Vagina (tissue), 2 donors: ENCODE measurements around the gene INSC. TPM values are rescaled to one million over a fixed set of nuclear protein-coding genes. Genes with fewer than 3 reads are reported as not detected.

Experiments used
- DNase-seq, 2 donors: peaks; one replicate each; pipeline ENCODE4 v3.0.0-alpha.2; 2017; ENCODE audit errors: extremely low spot score in 2 of 2
- H3K27ac ChIP-seq: fragments of 200-600 bp; sonication (generic); one replicate; pipeline ENCODE4 v1.5.1; 2019
- H3K27me3 ChIP-seq: fragments of 200-600 bp; sonication (generic); one replicate; pipeline ENCODE4 v1.5.1; 2019
- H3K36me3 ChIP-seq, 2 donors: fragments of 200-600 bp; sonication (generic); one replicate each; pipeline ENCODE4 v1.5.1; 2017 to 2019
- H3K4me1 ChIP-seq: fragments of 200-600 bp; sonication (generic); one replicate; pipeline ENCODE4 v1.5.1; 2019
- H3K4me3 ChIP-seq, 2 donors: fragments of 200-600 bp; sonication (generic); 1 replicate in 1 of 2; 2 replicates in 1 of 2; pipeline ENCODE4 v1.5.1; 2016 to 2019
- H3K9me3 ChIP-seq: fragments of 200-600 bp; sonication (generic); one replicate; pipeline ENCODE4 v1.5.1; 2019
- CTCF ChIP-seq, 3 experiments: fragments of 450-650 bp in 2 of 3; fragments of 200-600 bp in 1 of 3; sonication (generic) in 1 of 3; IDR thresholded peaks; one replicate each; pipeline ENCODE4 v1.5.1; 2017 to 2019; ENCODE audit warnings: antibody characterized with exemption in 3 of 3, mild to moderate bottlenecking in 2 of 3, moderate library complexity in 2 of 3
- POLR2A ChIP-seq, 2 donors: fragments of 450-650 bp; IDR thresholded peaks; one replicate each; pipeline ENCODE4 v1.6.1; 2017; ENCODE audit warnings: antibody characterized with exemption in 2 of 2, mild to moderate bottlenecking in 2 of 2, moderate library complexity in 2 of 2
- POLR2AphosphoS5 ChIP-seq, 2 donors: sonication (generic); formaldehyde crosslinking; IDR thresholded peaks; one replicate each; pipeline ENCODE4 v1.9.0; 2017; ENCODE audit warnings: antibody characterized with exemption in 2 of 2, mild to moderate bottlenecking in 2 of 2, low read depth in 1 of 2; ENCODE audit not compliant: insufficient read depth in 1 of 2
- intact Hi-C: fragments of 100-400 bp; cut with DNase I; formaldehyde crosslinking; loops from one replicate; pipeline ENCODE4 v1.15.1; 2023
- total RNA-seq: library from RNA; depleted of rRNA; stranded (reverse); fragments of >200 nt; gene quantifications from one replicate; pipeline ENCODE4 v1.2.3, GENCODE V29; 2016

The INSC gene
- total RNA-seq, 1 donor from 2014 or later = 3.2 TPM

- peaks cover 5% of the 10 kb centered on the region for H3K9me3 ChIP-seq
- H3K27ac ChIP-seq = no peak overlapping the region
- DNase-seq = no peak
- no peaks in the 10 kb centered on the region for H3K27me3 ChIP-seq
- H3K36me3 ChIP-seq = no peaks in the 10 kb centered on the region
- TF ChIP-seq POLR2AphosphoS5 (IDR thresholded peaks at IDR 0.05; ENCODE audit: insufficient read depth in 1 of 2, low read depth in 1 of 2) (no peak), POLR2A (IDR thresholded peaks at IDR 0.05) (no peak)
- H3K4me3 ChIP-seq = no peak overlapping the region
- intact Hi-C loops = no loop called here
- H3K4me1 ChIP-seq = no peaks in the 10 kb centered on the region
Observed at GRCh38 chr11:15268598-15268997, 153.9 kb downstream of the INSC start.

DNA sequence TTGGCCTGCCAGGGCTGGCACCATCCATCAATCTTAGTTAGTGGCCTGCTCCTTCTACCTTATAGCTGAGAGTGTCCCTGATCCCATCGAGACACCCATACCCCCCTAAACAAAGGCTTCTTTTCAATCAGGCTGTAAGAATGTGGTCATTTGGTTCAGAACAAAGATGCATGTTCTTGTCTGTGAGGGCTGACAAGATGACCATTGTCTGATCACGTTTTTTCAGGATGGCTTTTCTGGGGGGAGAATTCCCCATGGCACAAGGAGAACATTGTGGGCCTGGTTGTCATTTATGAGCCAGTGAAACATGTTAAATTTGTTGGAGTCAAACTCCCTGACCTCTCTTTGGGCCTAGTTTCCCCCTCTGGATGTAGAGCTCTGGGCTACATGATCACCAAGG lies 160.4 kb downstream of the INSC start:
- no peaks in the 10 kb centered on the region for H3K27me3 ChIP-seq
- H3K9me3 ChIP-seq = no peaks in the 10 kb centered on the region
- intact Hi-C loops = no loop called here
- no peak for TF ChIP-seq POLR2AphosphoS5 (IDR thresholded peaks at IDR 0.05; ENCODE audit: insufficient read depth in 1 of 2, low read depth in 1 of 2)
- no peak for TF ChIP-seq CTCF (IDR thresholded peaks at IDR 0.05)
- TF ChIP-seq POLR2A (IDR thresholded peaks at IDR 0.05) = no peak
- H3K4me3 ChIP-seq = no peak overlapping the region
- H3K4me1 ChIP-seq = no peaks in the 10 kb centered on the region
- no peak for DNase-seq
- no peak overlapping the region for H3K27ac ChIP-seq
- H3K36me3 ChIP-seq = no peaks in the 10 kb centered on the region

DNA sequence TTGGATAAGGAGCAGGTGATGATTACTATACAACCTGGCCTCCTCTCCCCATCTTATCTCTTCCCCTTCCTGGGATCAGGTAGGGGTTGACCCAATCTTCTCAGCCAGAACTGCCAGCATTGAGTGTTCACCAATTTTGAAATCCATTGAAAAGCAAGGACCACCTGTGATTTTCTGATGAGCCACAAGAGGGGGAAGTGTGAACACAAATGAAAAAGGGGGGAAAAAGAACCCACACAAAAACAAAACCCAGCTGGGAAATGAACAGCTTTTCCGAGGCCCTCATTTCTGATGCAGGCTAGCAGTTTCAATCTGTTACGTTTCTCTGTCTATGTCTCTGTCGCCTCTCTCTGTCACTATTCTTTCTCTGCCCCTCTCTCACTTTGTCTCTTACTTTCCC lies 161.9 kb downstream of the INSC start:
- Histone ChIP-seq H3K36me3 (no peaks in the 10 kb centered on the region), H3K27ac (no peak overlapping the region), H3K4me3 (no peak overlapping the region), H3K27me3 (no peaks in the 10 kb centered on the region), H3K9me3 (no peaks in the 10 kb centered on the region), H3K4me1 (no peaks in the 10 kb centered on the region)
- DNase-seq = no peak
- intact Hi-C loops = no loop called here
- TF ChIP-seq POLR2A (IDR thresholded peaks at IDR 0.05) = no peak
- no peak for TF ChIP-seq POLR2AphosphoS5 (IDR thresholded peaks at IDR 0.05; ENCODE audit: insufficient read depth in 1 of 2, low read depth in 1 of 2)
- no peak for TF ChIP-seq CTCF (IDR thresholded peaks at IDR 0.05)

GRCh38 chr11:15278128-15278527 lies 163.4 kb downstream of the INSC start:
- H3K4me1 ChIP-seq = no peaks in the 10 kb centered on the region
- DNase-seq = no peak
- no peak overlapping the region for H3K4me3 ChIP-seq
- no peak overlapping the region for H3K27ac ChIP-seq
- no peaks in the 10 kb centered on the region for H3K36me3 ChIP-seq
- TF ChIP-seq POLR2A (IDR thresholded peaks at IDR 0.05) = no peak
- no peak for TF ChIP-seq POLR2AphosphoS5 (IDR thresholded peaks at IDR 0.05; ENCODE audit: insufficient read depth in 1 of 2, low read depth in 1 of 2)
- no peak for TF ChIP-seq CTCF (IDR thresholded peaks at IDR 0.05)
- H3K27me3 ChIP-seq = no peaks in the 10 kb centered on the region
- intact Hi-C loops = no loop called here
- H3K9me3 ChIP-seq = no peaks in the 10 kb centered on the region

DNA sequence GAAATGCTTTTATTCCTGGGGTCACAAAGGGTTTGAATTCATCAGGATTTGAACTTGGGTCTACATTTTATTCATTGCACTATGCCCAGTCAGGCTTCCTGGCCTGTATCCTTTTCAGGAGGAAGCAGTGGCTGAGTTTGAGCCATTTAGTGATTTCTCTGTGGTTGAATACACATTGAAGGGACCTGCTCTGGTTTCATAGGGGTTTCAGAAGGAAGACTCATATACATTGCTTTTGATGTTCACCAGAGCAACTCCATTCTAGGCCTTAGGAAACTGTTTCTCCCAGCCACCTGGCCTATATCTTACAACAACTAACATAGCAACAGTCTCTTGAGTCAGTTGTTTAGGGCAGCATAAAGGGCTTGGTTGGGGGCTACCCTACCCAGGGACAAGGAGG lies 165.7 kb downstream of the INSC start:
- Histone ChIP-seq H3K27ac (no peak overlapping the region), H3K9me3 (no peaks in the 10 kb centered on the region), H3K4me1 (no peaks in the 10 kb centered on the region), H3K36me3 (no peaks in the 10 kb centered on the region), H3K27me3 (no peaks in the 10 kb centered on the region), H3K4me3 (no peak overlapping the region)
- no peak for TF ChIP-seq POLR2AphosphoS5 (IDR thresholded peaks at IDR 0.05; ENCODE audit: insufficient read depth in 1 of 2, low read depth in 1 of 2)
- TF ChIP-seq CTCF (IDR thresholded peaks at IDR 0.05) = no peak
- no peak for TF ChIP-seq POLR2A (IDR thresholded peaks at IDR 0.05)
- no peak for DNase-seq
- intact Hi-C loops = no loop called here

- Histone ChIP-seq H3K36me3 (no peaks in the 10 kb centered on the region), H3K9me3 (no peaks in the 10 kb centered on the region), H3K4me3 (no peak overlapping the region), H3K27ac (no peak overlapping the region), H3K27me3 (no peaks in the 10 kb centered on the region), H3K4me1 (no peaks in the 10 kb centered on the region)
- no peak for TF ChIP-seq POLR2AphosphoS5 (IDR thresholded peaks at IDR 0.05; ENCODE audit: insufficient read depth in 1 of 2, low read depth in 1 of 2)
- TF ChIP-seq CTCF (IDR thresholded peaks at IDR 0.05) = no peak
- no peak for TF ChIP-seq POLR2A (IDR thresholded peaks at IDR 0.05)
- DNase-seq = no peak
- intact Hi-C loops = no loop called here
Observed at GRCh38 chr11:15282754-15283153, 168.0 kb downstream of the INSC start.
